ENCODE results near the gene B4GALNT3. TPM values are rescaled to one million over a fixed set of nuclear protein-coding genes. Genes with fewer than 3 reads are reported as not detected.

The B4GALNT3 gene
- total RNA-seq, 1 experiment from 2014 or later: 23.3 TPM

DNA sequence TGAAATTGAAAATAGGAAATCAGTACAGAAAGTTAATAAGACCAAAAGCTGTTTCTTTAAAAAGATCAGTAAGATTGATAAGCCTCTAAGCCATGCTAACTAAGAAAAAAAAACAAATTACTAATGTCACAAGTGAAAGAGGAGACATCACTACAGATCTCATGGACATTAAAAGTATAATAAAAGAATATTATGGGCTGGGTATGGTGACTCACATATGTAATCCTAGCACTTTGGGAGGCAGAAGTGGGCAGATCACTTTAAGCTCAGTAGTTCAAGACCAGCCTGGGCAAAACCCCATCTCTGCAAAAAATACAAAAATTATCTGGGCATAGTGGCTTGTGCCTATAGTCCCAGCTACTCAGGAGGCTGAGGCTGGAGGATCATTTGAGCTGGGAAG, 30.5 kb downstream of the B4GALNT3 start:
- Histone ChIP-seq H4K91ac (ENCODE audit: insufficient read length, low read depth, low read length) (no peak overlapping the region), H2BK20ac (ENCODE audit: low read depth, low read length, poor library complexity, severe bottlenecking) (no peak overlapping the region), H2AK5ac (ENCODE audit: insufficient read length, low read length) (no peak overlapping the region), H3K56ac (ENCODE audit: insufficient read length, low read depth, low read length) (no peak overlapping the region), H2BK15ac (ENCODE audit: low read depth, low read length) (no peak overlapping the region), H2BK120ac (ENCODE audit: low read depth, low read length, poor library complexity, severe bottlenecking) (no peak overlapping the region), H3K79me1 (ENCODE audit: insufficient read depth, low read depth, low read length, poor library complexity, severe bottlenecking) (no peaks in the 10 kb centered on the region), H3K14ac (ENCODE audit: insufficient read depth, low read length) (no peak overlapping the region), H3K4ac (ENCODE audit: low read depth, low read length) (no peak overlapping the region), H3K23me2 (ENCODE audit: insufficient read length, low read depth, low read length, poor library complexity, severe bottlenecking) (no peaks in the 10 kb centered on the region), H3K27ac (ENCODE audit: insufficient read length, low read depth, low read length) (no peak overlapping the region), H3T11ph (ENCODE audit: low read length) (no peak overlapping the region), H4K20me1 (ENCODE audit: control insufficient read depth, insufficient read depth, insufficient read length) (no peaks in the 10 kb centered on the region), H2BK12ac (ENCODE audit: insufficient read length, low read depth, low read length) (no peak overlapping the region), H3K9me3 (ENCODE audit: control insufficient read depth, low read depth, low read length) (no peaks in the 10 kb centered on the region), H3K27me3 (ENCODE audit: insufficient read depth, low read length) (no peaks in the 10 kb centered on the region), H3K4me1 (ENCODE audit: insufficient read depth, low read length) (no peaks in the 10 kb centered on the region), H2BK5ac (ENCODE audit: insufficient read length, low read length) (no peak overlapping the region), H2AFZ (ENCODE audit: low read length) (no peak overlapping the region), H3K23ac (ENCODE audit: insufficient read length, low read depth, low read length) (no peak overlapping the region), H4K5ac (ENCODE audit: insufficient read length, low read depth, low read length) (no peak overlapping the region), H4K8ac (replicated peaks; ENCODE audit: insufficient read length, low read depth, low read length) (no peak overlapping the region), H3K18ac (ENCODE audit: insufficient read length, low read depth, low read length) (no peak overlapping the region), H3K79me2 (ENCODE audit: insufficient read depth, low read length) (no peaks in the 10 kb centered on the region), H3K9ac (ENCODE audit: extremely low read depth, insufficient read length, low read length) (no peak overlapping the region), H3K4me2 (ENCODE audit: insufficient read depth, insufficient read length, low read length) (no peak overlapping the region)
- no peak for DNase-seq
- TF ChIP-seq, protein P1, sequence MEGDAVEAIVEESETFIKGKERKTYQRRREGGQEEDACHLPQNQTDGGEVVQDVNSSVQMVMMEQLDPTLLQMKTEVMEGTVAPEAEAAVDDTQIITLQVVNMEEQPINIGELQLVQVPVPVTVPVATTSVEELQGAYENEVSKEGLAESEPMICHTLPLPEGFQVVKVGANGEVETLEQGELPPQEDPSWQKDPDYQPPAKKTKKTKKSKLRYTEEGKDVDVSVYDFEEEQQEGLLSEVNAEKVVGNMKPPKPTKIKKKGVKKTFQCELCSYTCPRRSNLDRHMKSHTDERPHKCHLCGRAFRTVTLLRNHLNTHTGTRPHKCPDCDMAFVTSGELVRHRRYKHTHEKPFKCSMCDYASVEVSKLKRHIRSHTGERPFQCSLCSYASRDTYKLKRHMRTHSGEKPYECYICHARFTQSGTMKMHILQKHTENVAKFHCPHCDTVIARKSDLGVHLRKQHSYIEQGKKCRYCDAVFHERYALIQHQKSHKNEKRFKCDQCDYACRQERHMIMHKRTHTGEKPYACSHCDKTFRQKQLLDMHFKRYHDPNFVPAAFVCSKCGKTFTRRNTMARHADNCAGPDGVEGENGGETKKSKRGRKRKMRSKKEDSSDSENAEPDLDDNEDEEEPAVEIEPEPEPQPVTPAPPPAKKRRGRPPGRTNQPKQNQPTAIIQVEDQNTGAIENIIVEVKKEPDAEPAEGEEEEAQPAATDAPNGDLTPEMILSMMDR (conservative IDR thresholded peaks at IDR 0.05): no peak
- Mint-ChIP-seq H3K4me3 (no peak overlapping the region), H3K36me3 (ENCODE audit: insufficient read depth in 1 of 3, low read depth in 3 of 3) (peaks cover 5 to 21% (median 12%) of the 10 kb centered on the region in 3 experiments), H3K27me3 (ENCODE audit: low read depth) (no peaks in the 10 kb centered on the region; the same call in 1 of the 2 replicates), H3K27ac (no peak overlapping the region), H3K4me1 (peaks cover 4% of the 10 kb centered on the region in 2 experiments; a peak in 3 of 4 replicates), H3K9me3 (peaks cover 34 to 61% of the 10 kb centered on the region in 2 experiments)

All from H9 (cell line).